Stimulated activated naive CD8-positive, alpha-beta T cell treated with anti-CD3 and anti-CD28 coated beads, Interleukin-15, Interleukin-2, amounts not matched to agents 100 U/mL and 50 U/mL, for 24 hours (primary cell): ENCODE measurements around the gene ALOX5AP.

ENCODE experiments used
- ATAC-seq: fragments of 150-1000 bp; cut with Tn5 transposase; one replicate; pipeline ENCODE4 v1.10.0; 2021
- DNase-seq: peaks from one replicate; pipeline ENCODE4 v3.0.0; 2021

The ALOX5AP gene

DNA sequence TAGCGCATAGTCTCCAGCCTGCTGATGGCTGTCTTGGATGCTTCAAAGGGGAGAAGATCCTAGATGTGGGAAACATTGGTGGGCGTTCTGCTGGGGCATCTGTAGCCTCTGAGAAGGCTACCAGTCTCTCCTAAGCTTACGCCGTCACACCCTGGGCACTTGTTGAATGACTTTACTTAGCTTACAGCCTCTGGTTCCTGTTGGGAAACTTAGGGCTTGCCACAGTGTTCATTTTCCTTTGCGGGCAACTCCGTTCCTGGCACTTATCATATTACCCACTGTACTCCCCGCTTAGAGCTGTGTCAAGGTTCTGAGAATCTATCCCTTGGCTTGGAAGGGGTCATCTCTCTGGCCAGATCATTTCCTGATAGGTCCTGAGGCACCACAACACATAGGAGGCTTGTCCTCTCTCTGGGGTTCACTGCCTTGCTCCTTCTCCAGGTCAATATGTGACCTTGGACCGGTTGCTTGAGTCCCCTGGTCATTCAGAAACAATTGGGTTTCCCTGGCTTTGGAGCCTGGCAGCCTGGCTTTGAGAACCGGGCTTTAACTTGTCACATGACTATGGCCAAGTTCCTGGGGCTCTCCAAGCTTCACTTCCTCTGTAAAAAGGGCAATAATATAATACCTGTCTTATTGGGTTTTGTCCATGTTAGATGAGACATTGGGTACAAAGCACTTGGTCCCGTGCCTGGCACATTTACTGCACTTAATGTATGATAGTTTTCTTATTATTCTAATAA is 20.5 kb upstream of the ALOX5AP start:
- DNase-seq (no peak), ATAC-seq (no peak)

DNA sequence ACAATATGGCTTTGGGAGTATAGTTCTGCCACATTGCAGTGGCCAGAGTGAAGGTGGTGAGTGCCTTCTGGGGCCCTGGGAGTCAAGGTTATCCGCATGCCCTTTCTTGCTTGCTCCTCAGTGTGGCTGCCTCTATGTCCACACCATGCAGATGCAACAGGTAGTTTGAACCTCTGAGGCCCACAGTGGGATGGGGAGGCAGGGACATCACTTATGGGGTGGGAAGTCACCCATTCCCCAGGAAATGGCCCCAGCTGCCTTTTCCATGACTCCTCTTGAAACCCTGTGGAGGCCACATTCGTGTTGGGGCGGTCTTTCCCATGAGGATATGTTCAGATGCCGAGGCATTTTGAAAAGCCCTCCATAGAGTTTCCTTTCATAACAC is 20.0 kb upstream of the ALOX5AP start:
- DNase-seq (no peak), ATAC-seq (no peak)

DNA sequence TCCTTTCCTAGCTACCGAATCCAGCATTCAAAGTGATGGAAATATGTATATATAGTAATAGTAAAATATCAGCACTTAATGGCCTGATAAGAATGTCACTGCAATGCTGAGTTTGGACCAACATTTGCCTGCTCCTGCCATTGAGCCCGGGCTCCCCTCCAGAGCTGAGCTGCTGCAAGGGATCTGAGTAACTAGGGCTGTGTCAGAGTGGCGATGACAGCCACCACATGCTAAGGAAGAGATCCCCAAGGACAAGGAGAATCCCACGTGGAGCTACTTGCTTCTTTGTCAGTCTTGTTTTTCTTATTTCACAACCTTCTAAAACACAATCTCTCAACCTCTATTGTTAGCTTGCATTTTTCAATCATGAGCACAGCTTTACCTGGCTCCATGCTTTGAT is 19.5 kb upstream of the ALOX5AP start:
- no peak for ATAC-seq

GRCh38 chr13:30718661-30719524 is 16.4 kb upstream of the ALOX5AP start:
- no peak for DNase-seq

More for the DNA sequence above, 19.5 kb upstream of the ALOX5AP start:
- no peak for DNase-seq

DNA sequence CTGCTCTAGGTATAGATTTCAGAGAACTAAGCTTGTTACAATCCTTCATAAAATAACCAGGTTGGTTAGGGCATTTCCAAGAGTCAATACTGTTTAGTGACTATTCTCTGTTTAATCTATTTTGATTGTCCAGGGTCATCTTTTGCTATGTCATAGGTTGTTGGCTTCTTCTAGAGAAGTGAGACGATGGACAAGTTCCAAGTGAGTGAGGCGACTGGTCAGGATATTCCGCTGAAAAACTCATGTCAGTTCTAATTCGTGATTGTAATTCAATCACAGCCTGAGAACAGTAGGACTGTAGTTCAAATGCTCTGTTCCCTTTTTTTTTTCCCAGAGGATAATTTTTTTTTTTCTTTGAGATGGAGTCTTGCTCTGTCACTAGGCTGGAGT is 15.8 kb upstream of the ALOX5AP start:
- ATAC-seq = no peak
- no peak for DNase-seq

More at GRCh38 chr13:30718661-30719524, 16.4 kb upstream of the ALOX5AP start:
- ATAC-seq = no peak

DNA sequence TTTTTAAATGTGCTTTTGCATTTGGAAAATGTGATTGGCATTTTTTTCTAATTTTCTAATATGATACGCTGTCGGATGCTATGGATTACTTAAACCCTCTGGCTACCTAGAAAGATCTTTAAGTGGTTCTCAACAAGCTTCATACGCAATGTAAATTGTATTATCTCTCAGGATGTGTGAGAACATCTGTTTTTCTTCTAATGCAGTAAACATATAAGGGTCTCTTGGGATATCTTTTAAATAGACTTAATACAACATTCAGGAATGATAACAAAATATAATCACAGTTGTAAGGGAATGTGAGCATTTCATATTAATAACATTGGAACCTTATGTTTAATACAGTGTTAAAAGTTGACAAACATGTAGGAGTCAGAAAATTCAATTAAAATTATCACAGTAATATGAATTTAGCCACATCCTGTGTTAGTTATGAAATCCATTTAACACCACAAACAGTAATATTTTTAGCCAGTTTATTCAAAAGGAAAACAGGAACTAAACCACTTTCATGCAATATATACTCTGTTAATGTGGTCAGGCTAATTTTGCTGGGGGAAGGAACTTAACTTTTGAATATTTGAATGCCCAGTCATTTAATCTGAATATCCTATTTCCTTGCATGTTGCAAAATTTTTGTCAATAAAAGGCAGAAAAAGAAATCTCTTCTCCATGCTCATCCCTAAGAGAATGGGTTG is 15.0 kb upstream of the ALOX5AP start:
- peak; percentile 19 for ATAC-seq
- DNase-seq = no peak

- ATAC-seq = no peak
- DNase-seq = no peak
Measured at GRCh38 chr13:30721936-30722335, 13.4 kb upstream of the ALOX5AP start.

DNA sequence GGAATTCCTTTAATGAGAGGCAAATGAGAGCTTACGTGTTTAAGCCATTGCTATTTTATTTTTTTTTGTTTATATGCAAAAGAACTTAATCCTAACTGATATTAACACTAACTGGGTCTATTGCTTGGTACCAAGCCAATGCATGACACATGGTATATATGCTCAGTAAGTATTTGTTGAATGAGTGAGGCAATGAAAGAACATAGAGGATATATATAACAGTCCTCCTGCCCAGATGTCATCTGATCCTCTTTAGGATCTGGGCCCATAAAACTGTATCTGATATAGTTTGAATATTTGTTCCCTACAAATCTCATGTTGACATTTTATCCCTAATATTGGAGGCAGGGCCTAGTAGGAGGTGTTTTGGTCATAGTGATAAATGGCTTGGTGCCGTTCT is 13.0 kb upstream of the ALOX5AP start:
- ATAC-seq (no peak), DNase-seq (no peak)

DNA sequence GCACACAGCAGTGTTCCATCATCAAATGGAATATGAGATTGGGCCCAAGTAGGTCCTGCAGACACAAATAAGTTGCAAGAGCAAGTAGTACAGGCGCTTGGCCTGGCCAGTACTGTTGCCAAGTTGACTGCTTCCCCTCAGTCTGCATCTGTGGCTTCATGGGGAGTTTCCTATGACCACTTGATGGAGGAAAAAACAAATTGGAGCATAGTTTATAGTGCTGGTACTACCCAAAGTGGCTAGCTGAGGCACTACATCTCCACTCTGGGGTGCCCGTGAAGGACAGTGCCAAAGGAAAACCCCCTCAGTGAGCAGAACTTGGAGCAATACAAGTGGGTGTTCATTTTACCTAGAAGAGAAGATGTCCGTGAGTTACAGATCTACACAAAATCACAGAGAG is 10.6 kb upstream of the ALOX5AP start:
- ATAC-seq = no peak
- no peak for DNase-seq

DNA sequence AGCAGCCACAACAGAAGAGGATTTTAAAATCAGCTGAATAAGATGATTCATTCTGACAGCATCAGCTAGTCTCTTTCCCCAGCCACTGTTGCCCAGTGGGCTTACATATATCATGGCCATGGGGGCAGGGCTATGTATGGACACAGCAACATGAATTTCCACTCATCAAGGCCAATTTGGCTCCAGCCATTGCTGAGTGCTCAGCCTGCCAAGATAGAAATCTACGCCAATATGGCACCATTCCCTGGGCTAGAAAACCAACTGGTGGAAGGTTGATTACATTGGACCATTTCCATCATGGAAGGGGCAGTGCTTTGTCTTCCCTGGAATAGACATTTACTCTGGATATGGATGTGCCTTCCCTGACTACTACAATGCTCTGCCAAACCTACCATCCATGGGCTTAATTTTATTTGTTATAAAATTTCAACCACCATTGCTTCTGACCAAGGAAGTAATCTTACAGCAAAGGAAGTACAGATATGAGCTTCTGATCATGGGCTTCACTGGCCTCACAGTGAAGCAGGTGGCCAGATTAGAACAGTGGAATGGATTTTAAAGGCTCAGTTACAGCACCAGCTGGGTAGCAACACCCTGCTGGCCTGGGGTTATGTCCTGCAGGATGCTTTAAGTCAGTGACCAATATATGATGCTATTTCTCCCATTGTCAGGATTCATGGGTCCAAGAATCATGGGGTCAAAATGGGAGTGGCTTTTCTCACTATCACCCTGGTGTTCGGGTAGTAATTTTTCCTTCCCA is 9.8 kb upstream of the ALOX5AP start:
- ATAC-seq (no peak), DNase-seq (no peak)

DNA sequence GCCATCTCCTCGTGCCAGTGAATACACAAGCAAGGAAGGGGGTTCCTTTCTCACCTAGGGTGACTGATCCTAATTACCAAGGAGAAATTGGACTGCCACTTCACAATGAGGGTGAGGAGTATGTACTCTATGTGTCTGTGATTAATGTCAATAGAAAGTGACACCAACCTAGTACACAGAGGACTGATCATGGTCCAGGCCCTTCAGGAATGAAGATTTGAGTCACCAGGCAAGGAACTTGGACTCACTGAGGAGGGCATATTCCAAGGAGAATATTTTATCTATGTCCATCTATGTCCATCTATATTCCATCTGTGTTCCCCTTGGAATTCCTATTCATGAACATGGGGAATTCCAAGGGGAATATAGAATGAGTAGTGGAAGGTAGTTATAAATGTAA is 9.2 kb upstream of the ALOX5AP start:
- ATAC-seq (no peak), DNase-seq (no peak)

- ATAC-seq (no peak), DNase-seq (no peak)
Measured at GRCh38 chr13:30727491-30728355, 7.6 kb upstream of the ALOX5AP start.

GRCh38 chr13:30729801-30730200 is 5.5 kb upstream of the ALOX5AP start:
- DNase-seq (no peak), ATAC-seq (no peak)

GRCh38 chr13:30730526-30730925 is 4.8 kb upstream of the ALOX5AP start:
- DNase-seq = no peak
- no peak for ATAC-seq

DNA sequence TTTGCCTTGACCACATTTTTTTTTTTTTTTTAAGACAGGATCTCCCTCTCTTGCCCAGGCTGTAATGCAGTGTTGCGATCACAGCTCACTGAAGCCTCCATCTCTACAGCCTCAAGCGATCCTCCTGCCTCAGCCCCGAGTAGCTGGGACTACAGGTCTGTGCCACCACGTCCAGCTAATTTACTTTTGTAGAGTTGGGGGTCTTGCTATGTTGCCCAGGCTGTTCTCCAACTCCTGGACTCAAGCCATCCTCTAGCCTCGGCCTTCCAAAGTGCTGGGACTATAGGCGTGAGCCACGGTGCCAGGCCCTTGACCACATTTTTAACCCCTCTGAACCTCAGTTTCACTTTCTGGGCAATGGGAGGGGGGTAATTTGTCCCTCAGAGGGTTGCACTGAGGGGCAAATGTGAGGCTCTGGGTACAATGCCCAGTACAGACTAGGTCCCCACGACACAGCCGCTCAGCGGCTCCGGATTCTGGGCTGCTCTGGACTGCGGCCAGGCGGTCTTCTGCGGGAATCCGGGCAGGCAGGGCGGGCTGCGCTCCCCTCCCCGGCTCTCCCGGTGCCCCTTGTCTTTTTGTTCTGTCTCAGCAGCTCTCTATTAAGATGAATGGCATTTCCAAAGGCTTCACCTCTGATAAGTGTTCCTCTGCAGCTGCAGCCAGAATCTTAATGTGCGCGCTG is 3.8 kb upstream of the ALOX5AP start:
- no peak for DNase-seq
- ATAC-seq = no peak

GRCh38 chr13:30732046-30732390 is 3.3 kb upstream of the ALOX5AP start:
- no peak for ATAC-seq
- no peak for DNase-seq

- ATAC-seq (no peak), DNase-seq (no peak)
Measured at GRCh38 chr13:30734439-30734838, 904 bp upstream of the ALOX5AP start.

GRCh38 chr13:30735872-30736175 is 481 bp downstream of the ALOX5AP start:
- ATAC-seq = no peak
- DNase-seq = no peak

DNA sequence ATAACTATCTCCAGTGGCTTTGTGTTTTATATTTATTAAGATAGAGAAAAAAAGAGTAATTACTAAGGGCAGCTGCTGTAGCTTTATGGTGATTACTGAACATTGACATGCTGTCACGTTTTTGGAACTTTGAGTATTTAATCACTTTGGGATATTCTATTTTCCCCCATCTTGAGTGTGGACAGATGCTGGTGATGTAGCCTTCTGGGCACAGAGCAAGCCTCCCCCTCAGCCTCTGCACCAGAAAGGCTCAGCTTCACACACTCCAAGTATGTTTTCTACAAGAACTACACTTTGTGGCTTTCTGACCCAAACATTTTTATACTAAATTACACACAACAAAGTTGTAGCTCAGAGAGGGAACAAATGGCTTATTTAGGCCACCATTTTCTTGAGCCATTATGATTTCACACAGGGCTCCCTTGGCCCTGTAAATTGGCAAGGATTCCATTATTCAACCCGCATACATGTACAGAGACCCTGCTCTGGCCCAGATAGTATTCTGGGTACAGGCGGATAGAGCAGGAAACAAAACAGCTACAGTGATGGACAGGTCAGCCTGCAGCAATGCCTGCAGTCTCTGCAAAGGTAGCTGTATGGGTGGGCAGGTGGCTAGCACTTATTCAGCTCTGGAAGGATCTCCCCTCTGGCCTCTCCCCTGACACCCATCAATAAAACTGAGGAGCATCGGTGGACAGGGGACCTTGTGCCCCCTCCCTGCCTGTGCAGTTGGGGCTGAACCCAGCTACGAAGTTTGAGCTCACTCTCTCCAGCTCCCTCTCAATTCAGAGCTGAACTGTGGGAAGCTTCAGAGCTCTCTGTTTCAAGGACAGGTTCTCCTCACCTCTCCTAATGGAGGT is 1.3 kb downstream of the ALOX5AP start:
- ATAC-seq = no peak
- no peak for DNase-seq
